Retinal pigment epithelial cell (primary cell): ENCODE measurements around the gene HOXD9.
A peak's percentile ranks its signal among the peaks of the same experiment; 100 is the strongest.

Experiments used
- DNase-seq: peaks from one replicate; pipeline ENCODE4 v3.0.0-alpha.2; 2010; ENCODE audit warnings: low read depth
- H3K4me3 ChIP-seq: 2 replicates; pipeline ENCODE4 v1.5.1; 2011; ENCODE audit warnings: mild to moderate bottlenecking, low read length, control low read depth, moderate library complexity
- TF ChIP-seq, protein P1 (sequence below): conservative IDR thresholded peaks from 2 replicates; pipeline ENCODE4 v1.5.1; 2011; ENCODE audit warnings: low read depth, low read length, control low read depth, inconsistent platforms

The HOXD9 gene

DNA sequence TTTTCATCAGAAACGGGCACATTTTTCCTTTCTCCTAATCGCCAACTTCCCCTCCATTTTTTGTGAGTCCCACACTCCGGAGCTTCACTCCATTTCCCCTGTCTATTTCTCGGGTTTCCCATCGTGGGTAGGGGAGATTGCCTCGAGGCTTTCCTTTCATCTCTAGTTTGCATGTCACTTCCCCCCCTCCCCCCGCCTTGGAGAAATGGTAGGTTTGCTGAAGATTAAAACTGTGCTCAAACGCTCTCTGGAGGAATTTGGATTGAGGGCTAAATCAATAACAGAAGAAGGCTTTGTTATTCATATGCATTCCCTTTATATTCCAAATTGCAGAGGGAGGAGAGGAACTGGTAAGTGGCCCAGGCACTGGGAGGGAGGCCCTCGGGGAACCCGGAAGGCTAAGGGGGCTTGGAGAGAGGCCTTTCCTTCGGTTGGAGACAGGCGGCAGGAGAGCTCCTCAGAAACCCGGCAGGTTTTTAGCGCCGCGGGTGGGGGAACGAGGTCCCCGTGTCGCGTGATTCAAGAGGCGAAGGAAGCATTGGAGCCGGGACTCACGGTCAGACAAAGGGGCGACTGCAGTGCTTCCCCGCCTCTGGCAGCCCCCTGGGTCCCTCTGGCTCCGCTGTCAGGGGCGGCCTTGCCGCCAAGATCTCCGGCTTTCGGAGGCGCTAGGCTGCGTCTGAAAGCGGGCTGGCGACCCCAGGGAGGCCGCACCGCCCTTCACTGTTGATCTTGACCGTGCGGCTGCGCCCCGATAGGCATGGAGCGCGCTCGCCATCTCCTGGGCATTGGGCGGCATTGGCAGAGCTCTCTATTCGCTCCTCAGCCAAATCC, 25.3 kb upstream of the HOXD9 start:
- TF ChIP-seq, protein P1, sequence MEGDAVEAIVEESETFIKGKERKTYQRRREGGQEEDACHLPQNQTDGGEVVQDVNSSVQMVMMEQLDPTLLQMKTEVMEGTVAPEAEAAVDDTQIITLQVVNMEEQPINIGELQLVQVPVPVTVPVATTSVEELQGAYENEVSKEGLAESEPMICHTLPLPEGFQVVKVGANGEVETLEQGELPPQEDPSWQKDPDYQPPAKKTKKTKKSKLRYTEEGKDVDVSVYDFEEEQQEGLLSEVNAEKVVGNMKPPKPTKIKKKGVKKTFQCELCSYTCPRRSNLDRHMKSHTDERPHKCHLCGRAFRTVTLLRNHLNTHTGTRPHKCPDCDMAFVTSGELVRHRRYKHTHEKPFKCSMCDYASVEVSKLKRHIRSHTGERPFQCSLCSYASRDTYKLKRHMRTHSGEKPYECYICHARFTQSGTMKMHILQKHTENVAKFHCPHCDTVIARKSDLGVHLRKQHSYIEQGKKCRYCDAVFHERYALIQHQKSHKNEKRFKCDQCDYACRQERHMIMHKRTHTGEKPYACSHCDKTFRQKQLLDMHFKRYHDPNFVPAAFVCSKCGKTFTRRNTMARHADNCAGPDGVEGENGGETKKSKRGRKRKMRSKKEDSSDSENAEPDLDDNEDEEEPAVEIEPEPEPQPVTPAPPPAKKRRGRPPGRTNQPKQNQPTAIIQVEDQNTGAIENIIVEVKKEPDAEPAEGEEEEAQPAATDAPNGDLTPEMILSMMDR: peak; percentile 85
- no peak for DNase-seq
- peak overlapping the region; percentile 37 for H3K4me3 ChIP-seq

DNA sequence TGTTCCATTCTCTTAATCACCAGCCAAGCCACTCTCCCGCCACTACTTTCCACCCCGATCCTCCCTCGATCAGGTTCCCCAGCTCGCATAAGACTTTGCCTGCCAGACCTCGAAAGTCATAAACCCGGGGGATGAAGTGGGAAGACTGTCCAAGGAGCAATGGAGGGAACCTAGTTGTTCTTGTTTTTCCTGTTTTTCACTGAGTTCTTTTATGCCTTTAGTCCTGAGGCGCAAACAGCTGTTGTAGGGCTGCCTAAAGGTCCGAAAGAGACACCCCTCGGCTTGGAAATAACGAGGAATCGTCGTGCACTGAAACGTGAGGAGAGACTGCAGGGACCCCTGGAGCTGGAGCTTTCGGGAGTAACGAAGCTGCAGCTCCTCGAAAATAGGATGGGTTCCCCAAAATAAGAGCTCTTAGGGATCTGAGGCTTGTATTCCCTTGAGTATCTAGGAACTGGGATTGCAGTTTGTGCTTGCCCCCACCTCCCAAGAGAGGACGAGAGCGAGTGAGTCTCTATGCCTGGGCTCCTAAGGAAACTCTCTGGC, 24.6 kb upstream of the HOXD9 start:
- no peak overlapping the region for H3K4me3 ChIP-seq
- DNase-seq: no peak
- TF ChIP-seq, protein P1: no peak

DNA sequence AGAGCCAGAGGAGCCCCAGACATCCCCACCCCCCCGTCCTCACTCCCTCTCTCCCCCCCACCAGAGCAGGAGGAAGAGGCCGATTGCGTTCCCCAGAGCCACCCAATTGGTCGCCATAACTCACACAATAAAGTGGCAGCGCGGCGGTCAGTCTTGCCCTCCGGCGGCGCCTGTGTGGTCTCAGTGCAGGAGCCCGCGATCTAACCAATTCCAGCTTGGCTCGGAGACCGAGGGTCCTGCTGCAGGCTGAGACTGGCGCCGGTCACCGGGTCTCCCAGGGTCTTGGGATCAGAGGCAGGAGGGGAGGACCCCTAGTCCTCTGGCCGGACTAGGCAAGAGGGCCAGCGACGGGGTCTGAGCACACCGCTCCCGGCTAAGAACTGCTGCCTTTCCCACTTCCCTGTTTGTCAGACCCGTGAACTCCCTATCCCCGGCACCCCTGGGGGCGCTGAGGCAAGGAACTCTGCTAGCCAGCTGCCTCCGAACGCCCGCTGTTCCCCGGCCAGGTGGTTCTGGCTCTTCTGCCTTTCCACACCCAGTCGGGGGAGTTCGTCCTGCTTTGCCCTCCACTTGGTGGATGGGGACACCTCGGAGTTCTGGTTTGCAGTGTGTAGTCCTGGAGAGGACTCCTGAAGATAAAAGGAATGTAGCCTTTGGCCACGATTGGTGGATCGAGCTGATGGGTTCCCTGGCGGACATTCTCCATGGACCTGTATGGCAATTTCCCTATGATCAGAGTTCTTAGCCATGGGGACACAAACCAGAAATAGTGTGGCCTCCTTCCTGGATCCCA, 24.0 kb upstream of the HOXD9 start:
- TF ChIP-seq, protein P1: no peak
- no peak for DNase-seq
- no peak overlapping the region for H3K4me3 ChIP-seq

DNA sequence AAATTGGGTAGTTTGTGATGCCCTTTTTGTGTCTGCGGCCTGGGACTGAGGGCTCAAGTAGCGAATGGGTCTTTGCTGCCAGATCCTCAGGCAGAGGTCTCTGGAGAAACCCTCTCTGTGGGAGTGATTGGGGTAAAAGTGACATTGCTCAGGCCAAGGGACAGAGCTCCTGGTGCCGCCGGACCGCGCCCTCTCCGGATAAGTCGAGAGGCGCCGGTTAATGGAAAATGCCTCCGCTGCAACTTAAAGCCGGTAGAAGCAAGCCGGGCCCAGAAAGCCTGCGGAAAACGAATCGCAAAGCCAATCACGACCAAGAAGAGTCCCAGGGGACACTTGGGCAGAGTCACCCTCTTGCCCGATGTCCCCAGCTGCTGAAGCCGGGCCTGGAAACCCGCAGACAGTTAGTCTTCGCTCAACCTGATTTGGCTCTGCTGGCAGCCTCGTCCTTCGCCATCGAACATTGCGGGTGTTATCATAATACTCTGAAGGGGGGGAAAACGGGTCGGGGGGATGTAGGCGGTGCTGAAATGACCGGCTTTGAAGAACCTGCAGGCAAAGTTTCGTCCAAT, 23.3 kb upstream of the HOXD9 start:
- TF ChIP-seq, protein P1: no peak
- H3K4me3 ChIP-seq: no peak overlapping the region
- no peak for DNase-seq

DNA sequence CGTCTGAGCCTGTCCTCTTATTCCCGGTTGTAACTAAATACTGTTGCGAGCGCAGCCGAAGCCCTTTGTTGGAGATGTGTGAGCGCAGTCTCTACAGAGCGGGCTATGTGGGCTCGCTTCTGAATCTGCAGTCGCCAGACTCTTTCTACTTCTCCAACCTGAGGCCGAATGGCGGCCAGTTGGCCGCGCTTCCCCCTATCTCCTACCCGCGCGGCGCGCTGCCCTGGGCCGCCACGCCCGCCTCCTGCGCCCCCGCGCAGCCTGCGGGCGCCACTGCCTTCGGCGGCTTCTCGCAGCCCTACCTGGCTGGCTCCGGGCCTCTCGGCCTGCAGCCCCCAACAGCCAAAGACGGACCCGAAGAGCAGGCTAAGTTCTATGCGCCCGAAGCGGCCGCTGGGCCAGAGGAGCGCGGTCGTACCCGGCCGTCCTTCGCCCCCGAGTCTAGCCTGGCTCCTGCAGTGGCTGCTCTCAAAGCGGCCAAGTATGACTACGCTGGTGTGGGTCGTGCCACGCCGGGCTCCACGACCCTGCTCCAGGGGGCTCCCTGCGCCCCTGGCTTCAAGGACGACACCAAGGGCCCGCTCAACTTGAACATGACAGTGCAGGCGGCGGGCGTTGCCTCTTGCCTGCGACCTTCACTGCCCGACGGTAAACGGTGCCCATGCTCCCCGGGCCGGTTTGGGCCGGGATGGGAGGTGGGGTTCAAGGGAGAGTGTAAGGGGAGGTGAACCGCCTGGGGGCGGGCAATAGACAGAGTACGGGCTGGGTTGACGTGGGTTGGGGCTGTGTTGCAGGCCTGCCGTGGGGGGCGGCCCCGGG, 22.6 kb upstream of the HOXD9 start, which contains the start of gene HOXD12:
HOXD12 (plus strand) TSS at position 68 of the 819 bp plus-strand sequence; CDS start at position 75, 7 bp downstream.
- H3K4me3 ChIP-seq: no peak within 1 kb of the TSS
- DNase-seq: no peak
- TF ChIP-seq, protein P1: no peak

DNA sequence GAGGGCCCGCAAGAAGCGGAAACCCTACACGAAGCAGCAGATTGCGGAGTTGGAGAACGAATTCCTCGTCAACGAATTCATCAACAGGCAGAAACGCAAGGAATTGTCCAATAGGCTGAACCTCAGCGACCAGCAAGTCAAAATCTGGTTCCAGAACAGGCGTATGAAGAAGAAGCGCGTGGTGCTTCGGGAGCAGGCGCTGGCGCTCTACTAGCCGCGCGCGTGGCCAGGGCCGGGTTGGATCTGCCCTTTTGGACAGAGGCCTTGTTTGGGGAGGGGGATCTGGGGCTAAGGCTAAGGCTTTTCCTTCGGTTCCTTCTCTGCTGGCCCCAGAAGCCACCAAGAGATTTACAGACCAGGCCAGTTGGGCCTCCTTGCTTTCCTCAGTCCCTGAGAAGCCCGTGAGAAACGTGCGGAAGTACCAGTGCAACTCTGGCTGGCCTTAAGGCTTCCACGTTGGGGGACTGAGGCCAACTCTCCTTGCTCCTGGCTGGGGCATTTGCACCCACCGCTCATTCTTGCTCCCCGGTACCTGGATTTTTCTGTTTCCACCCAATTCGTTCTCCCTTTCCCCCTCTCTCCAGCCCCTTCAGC, 21.9 kb upstream of the HOXD9 start:
- TF ChIP-seq, protein P1: no peak
- H3K4me3 ChIP-seq: no peak overlapping the region
- no peak for DNase-seq
